Neural crest cell (in vitro differentiated cells): ENCODE data around the gene MFAP4. TPM values are rescaled to one million over a fixed set of nuclear protein-coding genes. Genes with fewer than 3 reads are reported as not detected.
A peak's percentile ranks its signal among the peaks of the same experiment; 100 is the strongest.

Experiments used
- DNase-seq: peaks from one replicate; pipeline ENCODE4 v3.0.0; 2021; ENCODE audit warnings: low read depth, mixed read lengths, low spot score
- H3K27ac Mint-ChIP-seq: one replicate; pipeline ENCODE4 v1.8.0; 2021; ENCODE audit warnings: mild to moderate bottlenecking, mixed read lengths; ENCODE audit not compliant: unreplicated experiment
- H3K27me3 Mint-ChIP-seq: 2 replicates; pipeline ENCODE4 v1.8.0; 2021; ENCODE audit warnings: low read depth, mild to moderate bottlenecking, mixed read lengths
- H3K36me3 Mint-ChIP-seq: 2 replicates; pipeline ENCODE4 v1.8.0; 2021; ENCODE audit warnings: low read depth, mild to moderate bottlenecking, mixed read lengths
- H3K4me1 Mint-ChIP-seq: 2 replicates; pipeline ENCODE4 v1.8.0; 2021; ENCODE audit warnings: mixed read lengths
- H3K4me3 Mint-ChIP-seq: one replicate; pipeline ENCODE4 v1.8.0; 2021; ENCODE audit warnings: mild to moderate bottlenecking, mixed read lengths
- H3K9me3 Mint-ChIP-seq: 2 replicates; pipeline ENCODE4 v1.8.0; 2021; ENCODE audit warnings: mixed read lengths
- total RNA-seq: library from RNA; stranded (reverse); gene quantifications from 2 replicates; pipeline ENCODE4 v1.2.1, GENCODE V29; 2021
- TF ChIP-seq, protein P1 (sequence below): fragments of 200-600 bp; sonication (generic); conservative IDR thresholded peaks from 2 replicates; pipeline ENCODE4 v1.5.0; 2021; ENCODE audit warnings: antibody characterized with exemption, mild to moderate bottlenecking

MFAP4 gene
- total RNA-seq, 1 donor from 2014 or later: 0.26 TPM

DNA sequence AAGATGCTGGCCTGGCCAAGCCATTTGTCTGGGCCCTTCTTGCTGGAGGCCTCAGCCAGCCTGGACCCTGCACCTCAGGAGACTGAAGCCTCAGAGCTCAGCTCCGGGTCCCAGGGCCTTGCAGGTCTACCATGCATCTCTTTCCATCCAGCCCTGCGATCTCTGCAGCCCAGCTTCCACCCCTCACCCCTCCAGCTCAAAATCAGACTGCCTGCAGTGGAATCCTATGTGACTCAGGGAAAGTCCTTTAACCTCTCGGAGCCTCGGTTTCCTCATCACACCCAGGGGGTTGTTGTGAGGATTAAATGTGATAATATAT lies 21.5 kb downstream of the MFAP4 start:
- Mint-ChIP-seq H3K4me1 (peaks cover 16% of the 10 kb centered on the region), H3K9me3 (no peaks in the 10 kb centered on the region)
- DNase-seq: no peak

DNA sequence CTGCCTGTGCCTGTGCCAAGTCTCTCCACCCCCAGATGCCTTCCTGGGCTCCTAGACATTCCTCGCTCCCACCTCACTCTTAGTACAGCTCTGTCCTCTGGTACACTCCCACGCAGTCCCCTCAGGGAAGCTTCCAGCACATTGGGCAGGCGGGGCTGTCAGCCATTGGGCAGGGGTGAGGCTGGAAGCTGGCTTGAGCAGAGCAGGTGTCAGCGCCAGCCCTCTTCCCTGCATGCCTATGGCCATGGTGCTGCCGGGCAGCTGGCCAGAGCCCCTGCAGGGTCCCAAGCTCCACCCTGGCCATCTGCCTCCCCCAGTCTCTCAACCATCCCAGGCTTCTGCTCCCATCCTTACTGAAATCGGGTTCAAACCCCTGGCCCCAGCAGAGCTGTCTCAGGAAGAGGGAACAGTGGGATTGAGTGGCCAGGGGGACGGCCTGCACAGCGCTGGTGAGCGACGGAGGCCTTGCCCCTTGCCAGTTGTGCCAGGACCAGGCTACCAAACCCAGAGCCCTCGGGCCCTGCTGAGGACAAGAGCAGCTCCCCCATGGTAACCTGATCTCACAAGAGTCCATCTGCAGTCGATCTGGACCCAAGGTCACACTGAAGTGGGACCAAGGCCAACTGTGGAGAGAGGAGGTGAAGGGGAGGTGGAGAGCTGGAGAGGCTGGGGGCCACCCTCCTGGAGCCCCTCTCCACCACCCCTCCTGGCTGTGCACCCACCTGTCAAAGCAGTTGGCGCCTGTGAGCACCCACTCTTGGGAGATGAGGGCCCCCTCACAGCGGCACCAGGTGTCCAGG lies 22.1 kb downstream of the MFAP4 start:
- peak overlapping the region; percentile 64 for H3K4me3 Mint-ChIP-seq
- DNase-seq: no peak
- H3K27ac Mint-ChIP-seq: no peak overlapping the region

More for the DNA sequence above, 21.5 kb downstream of the MFAP4 start:
- Mint-ChIP-seq H3K27me3 (peaks cover 3% of the 10 kb centered on the region), H3K36me3 (no peaks in the 10 kb centered on the region), H3K4me3 (no peak overlapping the region), H3K27ac (no peak overlapping the region)
- TF ChIP-seq, protein P1, sequence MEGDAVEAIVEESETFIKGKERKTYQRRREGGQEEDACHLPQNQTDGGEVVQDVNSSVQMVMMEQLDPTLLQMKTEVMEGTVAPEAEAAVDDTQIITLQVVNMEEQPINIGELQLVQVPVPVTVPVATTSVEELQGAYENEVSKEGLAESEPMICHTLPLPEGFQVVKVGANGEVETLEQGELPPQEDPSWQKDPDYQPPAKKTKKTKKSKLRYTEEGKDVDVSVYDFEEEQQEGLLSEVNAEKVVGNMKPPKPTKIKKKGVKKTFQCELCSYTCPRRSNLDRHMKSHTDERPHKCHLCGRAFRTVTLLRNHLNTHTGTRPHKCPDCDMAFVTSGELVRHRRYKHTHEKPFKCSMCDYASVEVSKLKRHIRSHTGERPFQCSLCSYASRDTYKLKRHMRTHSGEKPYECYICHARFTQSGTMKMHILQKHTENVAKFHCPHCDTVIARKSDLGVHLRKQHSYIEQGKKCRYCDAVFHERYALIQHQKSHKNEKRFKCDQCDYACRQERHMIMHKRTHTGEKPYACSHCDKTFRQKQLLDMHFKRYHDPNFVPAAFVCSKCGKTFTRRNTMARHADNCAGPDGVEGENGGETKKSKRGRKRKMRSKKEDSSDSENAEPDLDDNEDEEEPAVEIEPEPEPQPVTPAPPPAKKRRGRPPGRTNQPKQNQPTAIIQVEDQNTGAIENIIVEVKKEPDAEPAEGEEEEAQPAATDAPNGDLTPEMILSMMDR: no peak

DNA sequence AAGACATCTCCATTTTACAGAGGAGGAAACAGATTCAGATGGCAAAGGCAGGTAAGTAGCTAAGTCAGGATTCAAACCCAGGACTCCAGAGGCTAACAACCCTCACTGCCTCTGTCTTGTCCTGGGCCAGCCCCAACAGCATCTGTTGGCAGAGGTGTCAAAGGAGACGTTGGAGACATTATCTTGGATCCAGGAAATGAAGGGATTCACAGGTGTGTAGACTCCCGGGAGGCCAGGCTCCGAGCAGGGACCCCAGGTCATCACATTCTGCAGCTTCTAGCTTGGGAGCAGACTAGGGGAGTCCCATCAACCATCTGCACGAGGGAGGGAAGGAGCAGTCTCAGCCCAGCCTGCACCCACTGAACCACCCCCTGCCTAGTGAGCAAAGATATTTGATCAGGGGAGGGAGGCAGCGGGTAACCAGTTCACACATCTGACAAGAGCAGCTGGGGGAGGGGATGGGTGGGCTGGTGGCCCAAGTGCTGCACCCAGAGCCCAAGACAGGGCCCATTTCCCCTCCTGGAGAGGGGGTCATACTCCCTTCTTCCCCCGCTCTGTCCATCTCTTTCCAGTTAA lies 23.4 kb downstream of the MFAP4 start:
- H3K4me1 Mint-ChIP-seq: peaks cover 16% of the 10 kb centered on the region
- peak overlapping the region; percentile 97 for H3K4me3 Mint-ChIP-seq
- TF ChIP-seq, protein P1: no peak
- H3K27ac Mint-ChIP-seq: peak overlapping the region; percentile 81
- no peaks in the 10 kb centered on the region for H3K36me3 Mint-ChIP-seq
- no peak for DNase-seq
- no peaks in the 10 kb centered on the region for H3K9me3 Mint-ChIP-seq
- H3K27me3 Mint-ChIP-seq: peaks cover 3% of the 10 kb centered on the region

More for the DNA sequence above, 22.1 kb downstream of the MFAP4 start:
- Mint-ChIP-seq H3K4me1 (peaks cover 16% of the 10 kb centered on the region), H3K36me3 (no peaks in the 10 kb centered on the region), H3K27me3 (peaks cover 3% of the 10 kb centered on the region), H3K9me3 (no peaks in the 10 kb centered on the region)
- TF ChIP-seq, protein P1: no peak

DNA sequence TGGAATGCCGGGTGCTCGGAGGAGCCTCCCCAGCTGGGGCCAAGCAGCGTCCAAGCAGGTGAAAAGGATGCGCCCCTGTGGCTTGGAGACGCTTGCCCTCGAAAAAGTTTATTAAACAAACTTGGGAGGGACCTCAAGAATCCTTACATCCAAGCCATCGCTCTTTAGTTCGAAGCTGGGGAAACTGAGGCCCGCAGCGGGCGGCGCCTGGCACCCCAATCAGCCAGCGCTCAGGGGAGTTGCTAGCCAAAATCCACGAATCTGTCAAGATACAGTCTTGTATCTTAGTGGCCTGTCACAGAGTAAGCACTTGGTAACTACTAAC lies 23.9 kb downstream of the MFAP4 start:
- DNase-seq: no peak
- no peaks in the 10 kb centered on the region for H3K36me3 Mint-ChIP-seq
- peak overlapping the region; percentile 97 for H3K4me3 Mint-ChIP-seq
- H3K27me3 Mint-ChIP-seq: peaks cover 3% of the 10 kb centered on the region
- peaks cover 16% of the 10 kb centered on the region for H3K4me1 Mint-ChIP-seq
- no peaks in the 10 kb centered on the region for H3K9me3 Mint-ChIP-seq
- no peak overlapping the region for H3K27ac Mint-ChIP-seq
- TF ChIP-seq, protein P1: no peak

DNA sequence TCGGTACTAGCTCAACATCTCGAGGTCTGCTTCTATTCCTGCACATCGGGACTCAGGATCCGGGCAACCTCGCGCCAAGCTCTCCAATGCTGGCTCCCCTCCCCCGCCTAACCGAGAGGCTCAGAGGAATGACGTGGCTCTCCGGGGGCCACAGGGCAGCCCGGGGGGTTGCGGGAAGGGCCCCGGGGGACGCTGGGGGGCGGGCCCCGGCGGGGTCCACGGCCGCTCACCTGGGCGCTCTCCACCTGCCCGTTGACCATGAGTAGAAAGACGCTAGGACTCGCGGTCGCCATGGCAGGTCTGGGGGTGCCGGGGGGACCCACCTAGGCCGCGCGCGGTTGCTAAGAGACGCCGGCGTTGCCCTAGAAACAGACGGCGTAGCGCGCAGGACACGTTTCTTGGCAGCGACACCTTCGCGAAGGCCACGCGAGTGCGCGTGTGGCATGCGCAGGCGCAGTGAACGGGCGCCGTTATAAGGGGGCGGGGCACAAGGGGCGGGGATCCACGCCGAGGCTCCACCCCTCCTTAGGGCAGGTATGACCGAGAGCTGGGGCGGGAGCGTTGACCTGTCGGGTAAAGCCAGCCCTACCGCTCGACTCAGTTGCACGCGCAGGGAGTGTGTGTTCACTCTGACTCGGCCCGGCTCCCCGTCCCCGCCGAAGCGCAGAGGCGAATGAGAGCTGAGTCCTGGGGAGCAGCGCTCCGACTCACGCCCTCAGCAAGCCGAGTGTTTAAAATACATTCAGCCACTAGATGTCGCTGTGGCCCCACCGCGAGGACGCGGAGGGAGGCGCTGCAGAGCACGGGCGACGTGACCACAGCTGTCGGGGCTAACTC lies 24.5 kb downstream of the MFAP4 start, which contains the start of gene B9D1:
Gene B9D1, minus strand, starts transcription at position 447 of the 837 bp plus-strand sequence. Its CDS starts 154 bp downstream, at position 293.
- TF ChIP-seq, protein P1: peak; percentile 99
- Mint-ChIP-seq H3K4me1 (peaks cover 16% of the 10 kb centered on the region), H3K27me3 (peaks cover 3% of the 10 kb centered on the region), H3K9me3 (no peaks in the 10 kb centered on the region), H3K27ac (peak within 1 kb of the TSS; percentile 90), H3K36me3 (no peaks in the 10 kb centered on the region), H3K4me3 (peak within 1 kb of the TSS; percentile 97)
- DNase-seq: peak; percentile 97
